GM18517 (cell line): ENCODE results near the gene MROH8.
"Not testable (repeated sequence)": the region's sequence is repeated elsewhere in the genome, so short reads cannot be mapped to it uniquely, and the experiment has no call there.

ENCODE experiments used
- ATAC-seq: cut with Tn5 transposase; IDR thresholded peaks from one replicate; pipeline ENCODE4 v1.9.1; 2021; ENCODE audit warnings: mild to moderate bottlenecking, moderate library complexity; ENCODE audit not compliant: unreplicated experiment

MROH8 gene

DNA sequence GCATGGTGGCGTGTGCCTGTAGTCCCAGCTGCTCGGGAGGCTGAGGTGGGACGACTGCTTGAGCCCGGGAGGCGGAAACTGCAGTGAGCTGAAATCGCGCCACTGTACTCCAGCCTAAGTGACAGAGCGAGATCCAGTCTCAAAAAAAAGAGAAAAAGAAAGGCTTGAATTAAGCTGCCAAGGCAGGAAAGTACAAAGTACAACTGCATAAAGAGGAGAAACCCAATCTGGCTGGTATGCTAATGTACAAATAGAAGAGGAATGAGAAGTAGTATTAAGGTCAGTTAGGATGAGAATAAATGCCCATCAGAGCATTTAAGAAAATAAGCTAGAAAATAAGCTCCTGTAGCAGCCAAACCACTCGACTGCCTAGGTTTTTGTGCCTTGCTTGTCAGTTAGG, 23.4 kb downstream of the MROH8 start:
- no peak for ATAC-seq

DNA sequence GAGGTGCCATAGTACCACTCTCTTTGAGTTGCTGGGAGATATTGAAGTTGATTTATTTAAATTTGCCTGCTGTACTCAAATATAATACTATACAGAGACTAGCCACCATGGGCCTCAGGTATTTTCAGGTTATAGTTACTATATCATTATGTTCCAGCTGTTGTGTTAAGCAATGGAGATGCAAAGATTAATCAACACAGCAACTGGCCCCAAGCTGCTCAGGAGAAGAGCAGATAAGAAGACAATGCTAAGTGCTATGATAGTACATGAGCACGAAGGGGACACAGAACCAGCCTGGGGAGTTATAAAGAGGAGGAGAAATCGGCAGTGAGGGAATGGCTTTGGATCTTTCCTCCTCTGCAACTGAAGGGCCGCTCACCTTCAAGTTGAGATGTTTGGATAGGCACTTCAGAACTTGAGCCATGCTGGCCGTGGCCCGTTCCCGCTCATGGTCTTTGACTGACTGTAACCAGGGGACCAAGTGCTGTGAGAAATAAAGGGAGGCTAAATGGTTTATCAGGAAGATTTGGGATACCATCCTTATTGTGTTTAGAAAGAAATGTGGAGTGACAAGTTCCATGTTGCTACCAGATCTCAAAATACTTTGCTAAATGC, 24.6 kb downstream of the MROH8 start:
- no peak for ATAC-seq

DNA sequence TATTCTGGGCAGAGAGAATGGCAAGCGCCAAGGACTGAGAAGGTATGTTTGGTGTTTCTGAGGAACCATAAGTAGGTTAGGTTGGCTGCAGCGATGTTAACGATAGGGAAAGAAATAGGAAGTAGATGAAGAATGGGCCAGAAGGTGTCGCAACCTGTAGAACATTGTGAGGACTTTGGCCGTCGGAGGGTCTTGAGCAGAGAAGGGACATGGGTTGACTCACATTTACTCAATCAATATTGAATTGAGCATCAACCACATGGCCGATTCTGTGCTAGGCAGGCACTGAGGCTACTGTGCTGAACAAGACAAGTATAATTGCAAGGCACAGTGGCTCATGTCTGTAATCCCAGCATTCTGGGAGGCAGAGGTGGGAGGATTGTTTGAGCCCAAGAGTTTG, 27.1 kb downstream of the MROH8 start:
- no peak for ATAC-seq

DNA sequence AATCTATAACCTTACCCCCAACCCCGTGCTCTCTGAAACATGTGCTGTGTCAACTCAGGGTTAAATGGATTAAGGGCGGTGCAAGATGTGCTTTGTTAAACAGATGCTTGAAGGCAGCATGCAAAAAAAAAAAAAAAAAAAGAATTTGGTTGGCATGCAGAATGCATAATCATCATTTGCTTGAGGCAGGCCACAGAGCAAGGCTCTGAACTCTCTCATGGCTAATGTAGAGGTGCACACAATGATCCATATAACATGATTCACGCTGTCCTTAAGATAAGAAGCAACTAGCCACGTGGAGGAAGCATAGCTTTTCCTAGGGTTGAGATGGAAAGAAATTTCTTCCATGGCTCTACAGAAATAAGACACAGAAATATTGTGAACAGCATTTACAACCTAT, 27.8 kb downstream of the MROH8 start:
- no peak for ATAC-seq

DNA sequence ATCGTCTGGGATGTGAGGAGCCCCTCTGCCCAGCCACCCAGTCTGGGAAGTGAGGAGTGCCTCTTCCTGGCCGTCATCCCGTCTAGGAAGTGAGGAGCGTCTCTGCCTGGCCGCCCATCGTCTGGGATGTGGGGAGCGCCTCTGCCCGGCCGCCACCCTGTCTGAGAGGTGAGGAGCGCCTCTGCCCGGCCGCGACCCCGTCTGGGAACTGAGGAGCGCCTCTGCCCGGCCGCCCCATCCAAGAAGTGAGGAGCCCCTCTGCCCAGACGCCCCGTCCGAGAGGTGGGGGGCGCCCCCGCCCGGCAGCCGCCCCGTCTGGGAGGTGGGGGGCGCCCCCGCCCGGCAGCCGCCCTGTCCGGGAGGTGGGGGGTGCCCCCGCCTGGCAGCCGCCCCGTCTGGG, 28.5 kb downstream of the MROH8 start:
- not testable (repeated sequence) for ATAC-seq

GRCh38 chr20:37147250-37147649, 32.1 kb downstream of the MROH8 start:
- no peak for ATAC-seq

DNA sequence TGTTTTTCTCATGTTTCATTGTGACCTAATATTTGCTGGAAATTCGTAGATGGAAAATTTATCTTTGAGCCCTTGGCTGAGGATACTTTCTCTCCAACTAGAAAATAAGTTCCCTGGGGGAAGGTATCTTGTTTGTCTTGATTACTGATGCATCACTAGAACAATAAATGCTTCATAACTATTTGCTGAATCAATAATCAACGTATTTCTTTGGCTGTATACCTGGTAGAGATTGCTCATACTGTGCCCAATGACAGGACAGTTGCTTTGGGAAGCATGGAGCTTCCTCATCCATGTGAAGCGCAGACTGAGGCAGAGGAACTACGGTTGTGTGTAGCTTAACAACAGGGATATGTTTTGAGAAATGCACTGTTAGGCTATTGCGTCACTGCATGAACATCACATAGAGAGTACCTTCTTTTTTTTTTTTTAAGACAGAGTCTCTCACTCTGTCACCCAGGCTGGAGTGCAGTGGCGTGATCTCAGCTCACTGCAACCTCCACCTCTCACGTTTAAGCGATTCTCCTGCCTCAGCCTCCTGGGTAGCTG, 34.4 kb downstream of the MROH8 start:
- ATAC-seq: no peak

DNA sequence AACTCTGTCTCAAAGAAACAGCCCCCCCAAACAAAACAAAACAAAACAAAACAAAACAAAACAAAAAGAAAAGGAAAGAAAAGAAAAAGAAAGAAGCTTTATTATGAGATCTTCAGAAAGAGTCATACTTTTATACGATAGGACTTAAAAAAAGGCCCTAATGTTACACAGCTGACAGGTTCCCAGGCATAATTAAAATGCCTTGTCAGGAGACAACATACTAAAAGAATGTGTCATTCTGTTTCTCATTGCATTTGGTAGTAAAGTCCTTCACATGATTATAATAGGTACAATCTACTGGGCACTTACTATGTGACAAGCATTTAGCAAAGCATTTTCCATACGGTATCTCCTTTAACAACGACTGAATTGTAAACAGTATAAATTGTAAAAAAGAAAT, 36.6 kb downstream of the MROH8 start:
- ATAC-seq: no peak

DNA sequence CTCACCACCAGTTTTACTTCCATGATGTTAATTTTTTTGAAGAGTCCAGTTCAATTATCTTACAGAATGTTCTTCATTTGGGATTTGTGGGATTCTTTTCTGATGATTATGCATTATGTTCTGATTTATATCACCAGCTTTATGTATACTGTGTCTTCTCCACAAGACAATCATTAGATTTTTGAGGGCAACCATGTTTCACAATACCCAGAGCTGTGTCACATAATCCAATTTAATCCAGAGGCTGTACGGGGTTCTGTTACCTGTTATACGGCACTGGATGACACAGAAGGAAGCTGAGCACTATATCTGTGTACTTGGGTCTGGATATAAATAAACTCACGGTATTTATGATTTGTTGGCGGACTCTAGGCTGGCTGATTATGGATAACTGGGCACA, 41.8 kb downstream of the MROH8 start:
- ATAC-seq: no peak

- no peak for ATAC-seq
Observed at GRCh38 chr20:37133952-37134351, 45.4 kb downstream of the MROH8 start.

- ATAC-seq: no peak
Observed at GRCh38 chr20:37131486-37131885, 47.9 kb downstream of the MROH8 start.

DNA sequence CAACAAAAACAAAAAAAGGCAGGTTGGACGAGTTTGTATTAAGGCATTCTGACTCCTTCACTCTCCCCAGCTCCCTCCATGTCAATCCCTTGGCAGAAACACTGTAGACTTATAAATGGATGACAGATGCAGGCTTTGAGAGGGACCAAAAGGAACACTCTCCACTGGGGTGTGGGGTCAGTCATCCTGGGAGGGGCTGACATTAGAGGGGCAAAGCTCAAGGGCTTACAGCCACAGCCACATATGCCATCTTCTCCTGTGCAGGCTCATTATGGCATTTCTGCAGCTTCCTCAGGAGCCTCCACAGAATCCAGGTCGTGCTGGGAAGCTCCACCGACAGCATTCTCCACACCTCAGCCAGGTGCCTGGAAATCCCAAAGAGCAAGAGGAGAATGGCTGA, 50.5 kb downstream of the MROH8 start:
- no peak for ATAC-seq

GRCh38 chr20:37126290-37126689, 53.1 kb downstream of the MROH8 start:
- not testable (repeated sequence) for ATAC-seq

GRCh38 chr20:37123441-37123840, 55.9 kb downstream of the MROH8 start:
- no peak for ATAC-seq

DNA sequence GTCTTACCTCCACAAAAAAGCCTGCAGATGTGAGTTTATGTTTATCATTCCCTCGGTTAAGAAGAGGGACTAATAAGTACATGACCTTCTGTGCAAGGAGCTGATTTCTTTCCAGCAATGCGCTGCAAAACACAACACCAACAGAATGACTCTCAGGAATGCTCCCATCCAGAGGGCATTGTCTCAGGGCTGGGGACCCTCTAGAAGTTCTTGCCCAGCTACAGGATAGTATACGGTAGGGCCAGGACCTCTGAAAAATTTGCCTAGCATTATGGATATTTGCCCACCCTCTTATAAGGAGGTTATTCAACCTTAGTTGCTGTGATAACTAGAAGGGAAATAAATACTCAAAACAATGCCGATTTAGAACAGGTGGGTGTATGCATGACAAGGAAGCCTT, 58.9 kb downstream of the MROH8 start:
- no peak for ATAC-seq

DNA sequence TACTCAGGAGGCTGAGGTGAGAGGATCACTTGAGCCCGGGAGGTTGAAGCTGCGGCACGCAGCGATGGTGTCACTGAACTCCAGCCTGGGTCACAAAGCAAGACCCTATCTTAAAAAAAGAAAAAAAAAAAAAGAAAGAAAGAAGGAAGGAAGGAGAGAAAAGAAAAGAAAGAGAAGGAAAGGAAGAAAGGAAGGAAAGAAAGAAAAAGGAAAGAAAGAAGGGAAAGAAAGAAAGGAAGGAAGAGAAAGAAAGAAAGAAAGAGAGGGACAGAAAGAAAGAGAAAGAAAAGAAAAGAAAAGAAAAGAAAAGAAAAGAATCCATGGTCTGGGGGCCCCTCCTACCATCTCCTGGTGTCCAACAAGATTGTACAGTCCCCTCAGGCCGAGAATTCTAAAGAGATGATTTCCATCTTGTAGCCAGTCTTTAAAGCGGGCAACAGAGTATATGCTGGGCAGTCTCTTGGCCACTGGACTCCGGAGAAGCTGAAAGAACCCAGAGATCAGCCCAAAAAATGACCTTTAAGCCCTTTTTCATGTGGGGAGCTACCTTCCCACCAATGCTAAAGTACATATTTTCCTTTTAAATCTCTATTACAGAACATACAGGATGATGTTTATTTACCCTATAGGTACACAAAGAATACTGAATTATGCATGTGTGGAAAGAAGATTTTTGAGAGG, 59.9 kb downstream of the MROH8 start:
- no peak for ATAC-seq

GRCh38 chr20:37114012-37114411, 65.3 kb downstream of the MROH8 start:
- no peak for ATAC-seq

DNA sequence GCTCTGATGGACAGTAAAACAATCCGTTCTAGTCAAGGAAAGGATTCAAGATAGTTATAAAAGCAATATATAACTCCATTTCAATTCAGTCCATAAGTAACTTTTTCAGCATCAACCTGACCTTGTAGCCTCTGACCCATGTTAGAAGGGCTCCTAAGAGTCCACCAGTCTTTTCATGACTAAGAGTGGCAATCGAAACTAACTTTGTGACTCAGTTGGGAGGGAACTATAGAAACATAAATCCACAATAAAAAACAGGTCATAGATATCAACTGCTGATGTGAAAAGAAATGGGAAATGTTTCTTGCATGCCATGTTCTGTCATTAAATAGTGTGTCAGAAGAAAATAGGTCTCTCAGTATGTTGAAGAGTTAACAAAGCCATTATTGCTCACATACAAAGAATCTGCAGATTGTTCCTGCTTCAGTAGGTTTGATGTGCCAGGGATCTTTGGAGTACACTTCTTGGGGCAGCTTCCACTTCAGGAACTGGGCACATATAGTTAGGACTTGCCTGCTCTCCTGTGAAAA, 67.4 kb downstream of the MROH8 start:
- ATAC-seq: no peak

- no peak for ATAC-seq
Observed at GRCh38 chr20:37108676-37109075, 70.7 kb downstream of the MROH8 start.

- ATAC-seq: no peak
Observed at GRCh38 chr20:37102571-37102970, 76.8 kb downstream of the MROH8 start.

DNA sequence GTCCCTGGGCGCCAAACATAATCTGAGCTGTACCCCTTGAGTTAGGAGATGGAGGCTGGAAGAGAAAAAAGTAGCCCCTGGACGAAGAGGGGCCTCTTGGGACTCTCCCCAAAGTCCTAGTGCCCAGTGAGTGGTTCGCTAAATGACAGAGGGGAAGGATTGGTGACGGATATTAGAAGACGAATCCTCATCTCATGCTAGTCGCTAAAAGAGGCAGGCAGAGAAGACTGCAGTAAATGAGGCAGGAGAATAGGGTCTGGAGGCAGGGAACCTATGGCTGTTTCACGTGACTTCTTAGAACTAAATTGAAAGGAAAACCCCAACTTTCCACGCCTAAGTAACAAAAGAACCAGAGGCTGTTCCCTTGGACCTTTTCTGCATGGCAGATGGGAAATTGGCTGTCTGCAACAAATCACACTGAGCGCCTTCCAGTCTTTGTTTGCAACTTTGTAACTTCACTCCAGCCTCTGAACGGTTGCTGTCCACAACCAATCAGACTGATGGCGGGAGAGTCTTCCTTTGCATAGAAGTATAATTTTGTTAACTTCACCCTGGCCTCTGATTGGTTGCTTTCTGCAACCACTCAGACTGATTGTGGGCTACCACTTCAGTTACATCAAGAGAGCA, 82.8 kb downstream of the MROH8 start:
- ATAC-seq: no peak
